ENCODE data around the gene ZNF770. TPM values are rescaled to one million over a fixed set of nuclear protein-coding genes. Genes with fewer than 3 reads are reported as not detected.
"Not testable (repeated sequence)": the region's sequence is repeated elsewhere in the genome, so short reads cannot be mapped to it uniquely, and the experiment has no call there.

Gene ZNF770
- total and polyA plus RNA-seq, 2 donors = 17.3 to 68.4 TPM

GRCh38 chr15:34952481-34952880 lies 35.6 kb downstream of the ZNF770 start:
- no peaks in the 10 kb centered on the region for H3K36me3 ChIP-seq (ENCODE audit: insufficient read depth)
- H3K4me3 ChIP-seq (ENCODE audit: low read depth, low read length) = no peak overlapping the region
- no peak for DNase-seq (ENCODE audit: extremely low spot score)
- no peak overlapping the region for H3K27ac ChIP-seq (ENCODE audit: low read depth)
- H3K4me1 ChIP-seq (ENCODE audit: insufficient read depth) = no peaks in the 10 kb centered on the region

- WGBS = 35% methylated on average over 1 of the region's 1 CpG
- Histone ChIP-seq H3K36me3 (ENCODE audit: insufficient read depth) (no peaks in the 10 kb centered on the region), H3K4me1 (ENCODE audit: insufficient read depth) (no peaks in the 10 kb centered on the region), H3K4me3 (ENCODE audit: low read depth, low read length) (no peak overlapping the region), H3K27ac (ENCODE audit: low read depth) (no peak overlapping the region)
- DNase-seq (ENCODE audit: extremely low spot score) = no peak
Measured at GRCh38 chr15:34951993-34952392, 36.1 kb downstream of the ZNF770 start.

- 92% methylated on average over 3 of the region's 3 CpGs for WGBS
- DNase-seq (ENCODE audit: extremely low spot score) = no peak
- Histone ChIP-seq H3K36me3 (ENCODE audit: insufficient read depth) (peaks cover 2% of the 10 kb centered on the region), H3K4me1 (ENCODE audit: insufficient read depth) (no peaks in the 10 kb centered on the region), H3K27ac (ENCODE audit: low read depth) (no peak overlapping the region), H3K4me3 (ENCODE audit: low read depth, low read length) (no peak overlapping the region)
Measured at GRCh38 chr15:34944936-34945335, 43.2 kb downstream of the ZNF770 start.

- peaks cover 5% of the 10 kb centered on the region for H3K36me3 ChIP-seq (ENCODE audit: insufficient read depth)
- H3K4me3 ChIP-seq (ENCODE audit: low read depth, low read length) = no peak overlapping the region
- H3K27ac ChIP-seq (ENCODE audit: low read depth) = no peak overlapping the region
- H3K4me1 ChIP-seq (ENCODE audit: insufficient read depth) = no peaks in the 10 kb centered on the region
- DNase-seq (ENCODE audit: extremely low spot score) = no peak
Measured at GRCh38 chr15:34943711-34944110, 44.4 kb downstream of the ZNF770 start.

- not testable (repeated sequence) for DNase-seq (ENCODE audit: extremely low spot score); H3K4me3 ChIP-seq (ENCODE audit: low read depth, low read length); H3K27ac ChIP-seq (ENCODE audit: low read depth); H3K4me1 ChIP-seq (ENCODE audit: insufficient read depth); H3K36me3 ChIP-seq (ENCODE audit: insufficient read depth)
Measured at GRCh38 chr15:34943264-34943663, 44.8 kb downstream of the ZNF770 start.

GRCh38 chr15:34942363-34942762 lies 45.7 kb downstream of the ZNF770 start:
- WGBS = 61% methylated on average over 6 of the region's 6 CpGs
- Histone ChIP-seq H3K36me3 (ENCODE audit: insufficient read depth) (peaks cover 5% of the 10 kb centered on the region), H3K4me3 (ENCODE audit: low read depth, low read length) (no peak overlapping the region), H3K27ac (ENCODE audit: low read depth) (no peak overlapping the region), H3K4me1 (ENCODE audit: insufficient read depth) (no peaks in the 10 kb centered on the region)
- no peak for DNase-seq (ENCODE audit: extremely low spot score)

GRCh38 chr15:34941831-34942230 lies 46.3 kb downstream of the ZNF770 start:
- no peak overlapping the region for H3K4me3 ChIP-seq (ENCODE audit: low read depth, low read length)
- H3K27ac ChIP-seq (ENCODE audit: low read depth) = no peak overlapping the region
- H3K4me1 ChIP-seq (ENCODE audit: insufficient read depth) = no peaks in the 10 kb centered on the region
- 63% methylated on average over 3 of the region's 3 CpGs for WGBS
- DNase-seq (ENCODE audit: extremely low spot score) = no peak
- H3K36me3 ChIP-seq (ENCODE audit: insufficient read depth) = peaks cover 5% of the 10 kb centered on the region

GRCh38 chr15:34941185-34941698 lies 46.8 kb downstream of the ZNF770 start:
- Histone ChIP-seq H3K4me1 (ENCODE audit: insufficient read depth) (no peaks in the 10 kb centered on the region), H3K4me3 (ENCODE audit: low read depth, low read length) (no peak overlapping the region), H3K27ac (ENCODE audit: low read depth) (no peak overlapping the region), H3K36me3 (ENCODE audit: insufficient read depth) (peaks cover 5% of the 10 kb centered on the region)
- DNase-seq (ENCODE audit: extremely low spot score) = no peak
- 95% methylated on average over 2 of the region's 2 CpGs for WGBS

GRCh38 chr15:34933432-34933975 lies 54.6 kb downstream of the ZNF770 start:
- DNase-seq (ENCODE audit: extremely low spot score) = no peak

GRCh38 chr15:34928349-34928748 lies 59.7 kb downstream of the ZNF770 start:
- not testable (repeated sequence) for DNase-seq (ENCODE audit: extremely low spot score); H3K4me3 ChIP-seq (ENCODE audit: low read depth, low read length); H3K4me1 ChIP-seq (ENCODE audit: insufficient read depth); H3K27ac ChIP-seq (ENCODE audit: low read depth); H3K36me3 ChIP-seq (ENCODE audit: insufficient read depth)
- WGBS = 98% methylated on average over 6 of the region's 6 CpGs

More at GRCh38 chr15:34933432-34933975, 54.6 kb downstream of the ZNF770 start:
- Histone ChIP-seq H3K4me3 (ENCODE audit: low read depth, low read length) (no peak overlapping the region), H3K4me1 (ENCODE audit: insufficient read depth) (no peaks in the 10 kb centered on the region), H3K27ac (ENCODE audit: low read depth) (no peak overlapping the region), H3K36me3 (ENCODE audit: insufficient read depth) (peaks cover 3% of the 10 kb centered on the region)
- 90% methylated on average over 3 of the region's 3 CpGs for WGBS

Other genes with a start within 250 kb of the ZNF770 start
- 0.16 TPM for gene GJD2, start 233.3 kb downstream of the ZNF770 start, total RNA-seq
- gene GJD2, start 233.3 kb downstream of the ZNF770 start, polyA plus RNA-seq = not detected
- gene ACTC1, start 192.7 kb downstream of the ZNF770 start, total RNA-seq = 187 TPM
- gene ACTC1, start 192.7 kb downstream of the ZNF770 start, polyA plus RNA-seq = 1,546 TPM
- 52.3 TPM for gene AQR, start 18.5 kb downstream of the ZNF770 start, total RNA-seq
- 9.9 TPM for gene AQR, start 18.5 kb downstream of the ZNF770 start, polyA plus RNA-seq
- gene NANOGP8, start 97.0 kb upstream of the ZNF770 start, total RNA-seq = 0.53 TPM
- not detected for gene NANOGP8, start 97.0 kb upstream of the ZNF770 start, polyA plus RNA-seq